K562 (cell line): ENCODE results near the gene CELF4. TPM values are rescaled to one million over a fixed set of nuclear protein-coding genes. Genes with fewer than 3 reads are reported as not detected.

Experiments used
- ATAC-seq: fragments of 200-7000 bp; cut with Tn5 transposase; 3 replicates; pipeline ENCODE4 v1.9.1; 2020; ENCODE audit warnings: moderate library complexity
- BruUV-seq: library from RNA; stranded (reverse); fragments of 400-500 nt; replicated peaks from 2 replicates; lab custom pipeline; 2021; lab: Mats Ljungman, UMichigan
- CTCF ChIA-PET: fragments of 300-600 bp; formaldehyde crosslinking; extraction: SDS; loops from one replicate; lab custom pipeline; 2021; ENCODE audit warnings: low intra/inter-chr PET ratio; lab: Yijun Ruan, JAX
- POLR2A ChIA-PET: fragments of 300-600, 350-650 bp; sonication (Branson Sonifier 250); formaldehyde crosslinking; extraction: SDS; loops from one replicate; lab custom pipeline; 2021; ENCODE audit warnings: antibody characterized with exemption, inconsistent platforms; lab: Yijun Ruan, JAX
- DNase-seq, 4 experiments: peaks; one replicate each; pipeline versions ENCODE4 v3.0.0 to v3.0.0-alpha.2; 2011 to 2018; ENCODE audit warnings: low spot score in 3 of 4, mixed read lengths in 3 of 4; ENCODE audit errors: extremely low read depth in 1 of 4
- FAIRE-seq: peaks from 2 replicates; lab custom pipeline; 2011; peaks lifted over from hg19 to GRCh38; lab: Jason Lieb, UNC
- H2AFZ ChIP-seq: 2 replicates; pipeline ENCODE4 v1.6.0; 2011; ENCODE audit warnings: low read depth, low read length, control low read depth, inconsistent platforms
- H3K27ac ChIP-seq: fragments of 200-600 bp; 3 replicates; pipeline ENCODE4 v1.8.0; 2011; ENCODE audit warnings: low read depth, mild to moderate bottlenecking, control low read depth, inconsistent platforms, low read length, moderate library complexity, mixed read lengths; ENCODE audit errors: extremely low read depth
- H3K27me3 ChIP-seq, 2 experiments: fragments of 300-600 bp in 1 of 2; 2 replicates in 1 of 2; 3 replicates in 1 of 2; pipeline versions ENCODE4 v1.6.0 to v1.8.0; 2011; ENCODE audit warnings: inconsistent platforms in 2 of 2, low read length in 2 of 2, mild to moderate bottlenecking in 1 of 2, mixed read lengths in 1 of 2, moderate library complexity in 1 of 2; ENCODE audit not compliant: control insufficient read depth in 2 of 2, insufficient read depth in 2 of 2
- H3K36me3 ChIP-seq: fragments of 300-600 bp; 3 replicates; pipeline ENCODE4 v1.8.0; 2011; ENCODE audit warnings: mild to moderate bottlenecking, low read length, inconsistent platforms; ENCODE audit not compliant: control insufficient read depth, insufficient read depth
- H3K4me1 ChIP-seq, 2 experiments: fragments of 200-600 bp in 1 of 2; replicated peaks in 1 of 2; 2 replicates in 1 of 2; 3 replicates in 1 of 2; pipeline versions ENCODE4 v1.5.1 to v1.8.0; 2011; ENCODE audit warnings: inconsistent platforms in 2 of 2, low read length in 2 of 2, mild to moderate bottlenecking in 1 of 2, mixed read lengths in 1 of 2, moderate library complexity in 1 of 2; ENCODE audit not compliant: control insufficient read depth in 2 of 2, insufficient read depth in 2 of 2
- H3K4me2 ChIP-seq: 2 replicates; pipeline ENCODE4 v1.6.1; 2011; ENCODE audit warnings: low read length, control low read depth, inconsistent platforms, mixed read lengths; ENCODE audit not compliant: insufficient read depth
- H3K4me3 ChIP-seq: fragments of 200-600 bp; sonication (generic), shearing (Covaris generic); 2 replicates; pipeline ENCODE4 v1.5.1; 2016; ENCODE audit warnings: control low read depth, inconsistent platforms
- H3K79me2 ChIP-seq: fragments of 200-600 bp; 3 replicates; pipeline ENCODE4 v1.8.0; 2011; ENCODE audit warnings: low read length, inconsistent platforms; ENCODE audit not compliant: control insufficient read depth, insufficient read depth
- H3K9ac ChIP-seq, 2 experiments: 2 replicates each; pipeline versions ENCODE4 v1.6.0 to v1.6.1; 2011; ENCODE audit warnings: low read depth in 2 of 2, low read length in 2 of 2, control low read depth in 1 of 2, inconsistent platforms in 1 of 2, mild to moderate bottlenecking in 1 of 2, mixed read lengths in 1 of 2; ENCODE audit not compliant: insufficient read depth in 1 of 2
- H3K9me1 ChIP-seq: one replicate; pipeline ENCODE4 v1.6.0; 2011; ENCODE audit warnings: inconsistent platforms, mild to moderate bottlenecking, low read length, moderate library complexity; ENCODE audit not compliant: control insufficient read depth, insufficient read depth
- H3K9me3 ChIP-seq: replicated peaks from 2 replicates; pipeline ENCODE4 v1.5.1; 2011; ENCODE audit warnings: low read depth, low read length, inconsistent platforms; ENCODE audit not compliant: control insufficient read depth, insufficient read depth
- H4K20me1 ChIP-seq: replicated peaks from 2 replicates; pipeline ENCODE4 v1.6.1; 2011; ENCODE audit warnings: low read length, inconsistent platforms, mixed read lengths; ENCODE audit not compliant: control insufficient read depth, insufficient read depth
- HDAC6 ChIP-seq: IDR thresholded peaks from 2 replicates; pipeline ENCODE4 v1.6.1; 2012; ENCODE audit warnings: low read depth, mild to moderate bottlenecking, control low read depth, inconsistent platforms, low read length, moderate library complexity
- MBD1 ChIP-seq: fragments of 250-450 bp; sonication (Bioruptor Pico); IDR thresholded peaks from 2 replicates; pipeline ENCODE4 v1.8.0; 2022; ENCODE audit warnings: inconsistent platforms
- NCOA2 ChIP-seq, 2 experiments: fragments of 450-650 bp; IDR thresholded peaks; 2 replicates each; pipeline ENCODE4 v1.6.1; 2018; ENCODE audit warnings: mild to moderate bottlenecking in 2 of 2, moderate library complexity in 1 of 2; ENCODE audit not compliant: partially characterized antibody in 2 of 2
- NFYB ChIP-seq: IDR thresholded peaks from 2 replicates; pipeline ENCODE4 v1.6.1; 2011; ENCODE audit warnings: mild to moderate bottlenecking, moderate library complexity; ENCODE audit not compliant: insufficient read length; ENCODE audit errors: extremely low read depth
- PHB2 ChIP-seq: fragments of 450-650 bp; IDR thresholded peaks from 2 replicates; pipeline ENCODE4 v1.6.1; 2017; ENCODE audit warnings: low read depth
- REST ChIP-seq, 2 experiments: fragments of 450-650 bp; formaldehyde crosslinking in 1 of 2; IDR thresholded peaks; 2 replicates each; pipeline versions ENCODE4 v1.4.0 to v1.6.1; 2014 to 2020; ENCODE audit warnings: mild to moderate bottlenecking in 2 of 2, borderline replicate concordance in 1 of 2, low read depth in 1 of 2
- RFX7 ChIP-seq: fragments of 250-450 bp; sonication (Bioruptor Pico); IDR thresholded peaks from 2 replicates; pipeline ENCODE4 v1.5.1; 2021; ENCODE audit warnings: mild to moderate bottlenecking
- RUNX1 ChIP-seq: sonication (generic); IDR thresholded peaks from 2 replicates; pipeline ENCODE4 v1.6.1; 2016; ENCODE audit warnings: antibody characterized with exemption, low read depth
- SMARCE1 ChIP-seq: fragments of 450-650 bp; IDR thresholded peaks from 2 replicates; pipeline ENCODE4 v1.7.1; 2016; ENCODE audit warnings: mild to moderate bottlenecking
- STAT5B ChIP-seq: fragments of 250-450 bp; sonication (Bioruptor Pico); IDR thresholded peaks from 2 replicates; pipeline ENCODE4 v1.8.0; 2021; ENCODE audit warnings: mild to moderate bottlenecking, inconsistent platforms
- TCF7 ChIP-seq: sonication (generic); IDR thresholded peaks from 2 replicates; pipeline ENCODE4 v1.6.1; 2016; ENCODE audit warnings: antibody characterized with exemption, borderline replicate concordance
- VEZF1 ChIP-seq: fragments of 200-800 bp; sonication (Bioruptor generic); IDR thresholded peaks from 2 replicates; pipeline ENCODE4 v1.6.1; 2017; ENCODE audit warnings: missing genetic modification characterization, missing compliant biosample characterization
- ZNF384 ChIP-seq: IDR thresholded peaks from 2 replicates; pipeline ENCODE4 v1.6.1; 2012; ENCODE audit warnings: low read depth, low read length, improper control_type of control experiment
- WGBS: fragments of 100-300 bp; shearing (Covaris generic); methylation state at CpG from one replicate; pipeline ENCODE4 v1.1.6; 2016; ENCODE audit warnings: low coverage, mixed read lengths; ENCODE audit not compliant: insufficient coverage; ENCODE audit errors: missing lambda C conversion rate; 5-methylcytosine and 5-hydroxymethylcytosine counted together
- in situ Hi-C: fragments of 300-500 bp; cut with MboI; formaldehyde crosslinking; loops from 4 replicates; pipeline ENCODE4 v1.15.0; 2018; ENCODE audit warnings: inconsistent platforms, mixed read lengths
- intact Hi-C: fragments of 100-400 bp; cut with micrococcal nuclease; formaldehyde crosslinking; loops from 2 replicates; pipeline ENCODE4 v1.14.2; 2022
- polyA plus RNA-seq, 8 experiments: library from polyadenylated mRNA; depleted of rRNA in 4 of 8; stranded (reverse) in 5 of 8; unstranded in 3 of 8; fragments of >200 nt; fragmentation: Nextera tagmentation in 2 of 8; fragmentation: Illumina TruSeq in 1 of 8; extraction: Ambion mirVana in 2 of 8; extraction: Trizol in 1 of 8; gene quantifications; 2 replicates each; pipeline versions ENCODE4 v1.2.1 to v1.2.3, GENCODE V29; 2011 to 2014; ENCODE audit warnings: inconsistent platforms in 1 of 8, missing spikeins in 1 of 8
- total RNA-seq, 7 experiments: library from RNA; depleted of rRNA in 6 of 7; stranded (reverse); fragments of >200 nt in 6 of 7; fragmentation: Illumina TruSeq in 2 of 7; extraction: Trizol in 2 of 7; gene quantifications; 2 replicates each; pipeline versions ENCODE4 v1.2.1 to v1.2.3, GENCODE V29; 2011 to 2021; ENCODE audit warnings: low replicate concordance in 1 of 7

Gene CELF4
- total and polyA plus RNA-seq, 9 of the 15 experiments (the other 6 are each of a cell fraction or from before 2014, with no cell fraction given): 0.04 to 0.24 (median 0.07) TPM; not detected in 3

GRCh38 chr18:37412829-37413228 is 152.8 kb downstream of the CELF4 start:
- Histone ChIP-seq H3K36me3 (no peaks in the 10 kb centered on the region), H3K9ac (no peak overlapping the region), H2AFZ (no peak overlapping the region), H3K9me3 (no peaks in the 10 kb centered on the region), H3K27me3 (no peaks in the 10 kb centered on the region), H4K20me1 (no peaks in the 10 kb centered on the region), H3K9me1 (no peaks in the 10 kb centered on the region), H3K4me2 (no peak overlapping the region), H3K79me2 (no peaks in the 10 kb centered on the region), H3K27ac (no peak overlapping the region), H3K4me3 (no peak overlapping the region), H3K4me1 (no peaks in the 10 kb centered on the region)
- under 1% methylated on average over 8 of the region's 8 CpGs for WGBS
- no TSS peak for BruUV-seq
- FAIRE-seq: no peak
- DNase-seq: no peak
- POLR2A ChIA-PET: no interaction called here
- TF ChIP-seq STAT5B: no peak
- TF ChIP-seq SMARCE1: no peak
- TF ChIP-seq ZNF384: no peak
- no peak for TF ChIP-seq REST (IDR thresholded peaks at IDR 0.05; ENCODE audit: borderline replicate concordance)
- TF ChIP-seq REST (CRISPR knock-in tag; IDR thresholded peaks at IDR 0.05; ENCODE audit: low read depth): no peak
- TF ChIP-seq NFYB: no peak
- no peak for TF ChIP-seq NCOA2 (IDR thresholded peaks at IDR 0.05; ENCODE audit: partially characterized antibody in 2 of 2)
- TF ChIP-seq TCF7: no peak
- TF ChIP-seq HDAC6: no peak
- no peak for TF ChIP-seq RUNX1
- TF ChIP-seq MBD1 (CRISPR knock-in tag): no peak
- no peak for TF ChIP-seq PHB2
- TF ChIP-seq VEZF1 (CRISPR knock-in tag): no peak
- no peak for TF ChIP-seq RFX7
- CTCF ChIA-PET: no interaction called here
- intact Hi-C loops (no loop called here), in situ Hi-C loops (no loop called here)
- no peak for ATAC-seq
